ENCODE measurements around the gene TRIM69.

TRIM69 gene

DNA sequence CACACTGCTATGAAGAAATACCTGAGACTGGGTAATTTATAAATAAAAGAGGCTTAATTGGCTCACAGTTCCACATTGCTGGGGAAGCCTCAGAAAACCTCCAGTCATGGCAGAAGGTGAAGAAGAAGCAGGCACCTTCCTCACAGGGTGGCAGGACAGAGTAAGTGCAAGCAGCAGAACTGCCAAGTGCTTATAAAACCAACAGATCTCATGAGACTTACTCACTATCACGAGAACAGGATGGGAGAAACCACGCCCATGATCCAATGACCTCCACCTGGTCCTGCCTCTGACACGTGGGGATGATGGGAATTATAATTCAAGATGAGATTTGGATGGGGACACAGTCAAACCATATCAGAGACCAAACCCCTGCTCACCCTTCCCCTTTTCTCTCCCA, 75.0 kb downstream of the TRIM69 start:
- DNase-seq, result no peak

DNA sequence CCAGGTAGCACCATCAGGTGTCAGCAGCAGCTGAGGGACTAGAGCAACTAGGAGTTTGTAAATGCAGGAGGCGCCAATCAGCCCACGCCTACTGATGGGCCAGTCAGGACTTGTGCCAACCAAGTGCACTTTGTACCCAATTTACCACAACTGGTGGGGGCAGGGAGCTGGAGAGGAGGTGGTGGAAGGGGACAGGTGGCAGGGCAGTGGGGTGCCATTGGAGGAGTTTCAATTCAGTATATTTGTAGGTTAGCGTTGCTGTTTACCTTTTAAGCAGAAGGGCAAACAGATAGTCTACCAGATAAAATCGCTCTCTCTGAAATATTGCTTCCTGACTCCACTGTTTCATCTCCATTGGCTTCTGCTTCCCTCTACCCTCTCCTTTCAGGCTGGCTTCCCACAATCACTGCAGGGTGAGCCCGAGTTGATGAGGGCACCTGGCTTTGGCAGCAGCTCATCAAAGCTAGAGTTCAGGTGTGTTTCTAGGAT, 75.7 kb downstream of the TRIM69 start:
- DNase-seq, result peak; percentile 82

DNA sequence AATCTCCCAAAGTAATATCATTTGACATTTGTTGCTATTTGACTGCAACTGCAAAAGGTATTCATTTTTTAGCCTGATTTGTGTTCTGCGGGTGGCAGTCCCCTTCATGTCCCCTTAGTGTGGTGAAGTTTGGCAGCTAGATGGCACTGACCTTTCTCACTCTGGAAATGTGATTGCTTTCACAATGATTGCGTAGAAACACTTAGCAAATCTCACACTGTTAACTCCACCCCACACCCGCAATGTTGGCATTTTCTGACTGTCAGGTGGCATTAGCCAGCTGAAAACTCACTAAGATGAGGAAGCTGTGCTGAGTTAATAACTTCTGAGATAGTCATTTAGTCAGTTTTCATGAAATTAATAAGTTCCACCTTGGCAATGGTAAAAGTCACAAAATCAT, 76.9 kb downstream of the TRIM69 start:
- DNase-seq, result no peak

Measured in NCI-H1105 (cell line).